NCI-H446 treated with DMSO at 0.1 percent for 48 hours (cell line): ENCODE data around the gene BICDL2.

Experiments
- DNase-seq: peaks from one replicate; lab custom pipeline; 2025; lab: John Stamatoyannopoulos, UW

BICDL2 gene

GRCh38 chr16:3025032-3026002 lies 11.4 kb downstream of the BICDL2 start:
- DNase-seq, result no peak

DNA sequence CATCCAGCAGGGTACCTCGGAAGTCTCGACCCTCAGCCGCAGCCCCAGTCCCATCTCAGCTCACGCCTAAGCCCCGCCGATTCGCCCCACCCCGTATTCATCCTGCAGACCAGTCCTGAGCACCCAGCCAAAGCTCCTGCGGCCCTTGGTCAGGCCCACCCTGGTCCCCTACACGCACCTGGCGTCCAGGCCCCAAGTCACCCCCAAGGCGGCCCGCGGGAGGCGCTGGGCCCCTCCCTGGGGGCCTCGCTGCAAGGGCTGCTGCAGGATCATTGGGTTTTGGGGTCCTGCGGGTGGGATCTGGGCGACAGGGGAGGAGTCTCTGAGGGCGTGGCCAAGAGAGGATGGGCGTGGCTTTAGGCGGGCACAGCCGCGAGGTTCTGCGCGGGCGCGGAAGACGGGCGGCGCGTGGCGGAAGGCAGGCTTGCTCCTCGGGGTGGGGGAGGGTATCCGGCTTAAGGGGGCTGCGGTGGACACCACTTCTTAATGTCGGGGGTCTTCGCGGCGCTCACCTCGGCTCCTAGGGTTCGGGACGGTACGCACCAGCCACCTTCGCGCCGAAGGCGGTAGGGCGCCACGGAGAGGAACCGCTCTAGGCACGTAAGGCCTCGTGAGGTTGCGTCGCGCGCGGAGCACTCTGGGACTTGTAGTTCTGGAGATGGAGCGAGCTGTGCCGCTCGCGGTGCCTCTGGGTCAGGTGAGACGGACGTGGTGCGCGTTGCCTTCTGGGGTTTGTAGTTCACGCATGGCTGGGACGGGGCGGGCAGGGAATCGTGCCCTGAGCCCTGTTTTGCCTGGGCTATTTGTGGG lies 12.9 kb downstream of the BICDL2 start, which contains the start of the genes HCFC1R1 and THOC6:
HCFC1R1 (minus strand) TSS at position 274 of the 810 bp plus-strand sequence; CDS start at position 273, 1 bp downstream.
THOC6 (plus strand) TSS at position 367 of the 810 bp plus-strand sequence; CDS start at position 659, 292 bp downstream.
- peak; percentile 94 for DNase-seq

DNA sequence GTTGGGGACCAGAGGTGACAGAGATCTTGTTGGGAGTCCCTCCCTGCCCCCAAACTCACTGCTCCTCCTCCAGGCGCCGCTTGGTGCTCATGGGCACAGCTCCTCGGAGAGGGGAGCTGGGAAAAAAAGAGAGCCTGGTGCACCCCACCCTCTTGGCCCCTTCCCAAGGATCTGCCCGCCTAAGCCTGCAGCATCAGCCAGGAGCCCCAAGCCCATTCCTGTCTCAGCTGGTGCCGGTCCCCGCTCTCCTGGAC lies 13.4 kb downstream of the BICDL2 start:
- peak; percentile 46 for DNase-seq

GRCh38 chr16:3022684-3023414 lies 13.9 kb downstream of the BICDL2 start:
- DNase-seq, result no peak

DNA sequence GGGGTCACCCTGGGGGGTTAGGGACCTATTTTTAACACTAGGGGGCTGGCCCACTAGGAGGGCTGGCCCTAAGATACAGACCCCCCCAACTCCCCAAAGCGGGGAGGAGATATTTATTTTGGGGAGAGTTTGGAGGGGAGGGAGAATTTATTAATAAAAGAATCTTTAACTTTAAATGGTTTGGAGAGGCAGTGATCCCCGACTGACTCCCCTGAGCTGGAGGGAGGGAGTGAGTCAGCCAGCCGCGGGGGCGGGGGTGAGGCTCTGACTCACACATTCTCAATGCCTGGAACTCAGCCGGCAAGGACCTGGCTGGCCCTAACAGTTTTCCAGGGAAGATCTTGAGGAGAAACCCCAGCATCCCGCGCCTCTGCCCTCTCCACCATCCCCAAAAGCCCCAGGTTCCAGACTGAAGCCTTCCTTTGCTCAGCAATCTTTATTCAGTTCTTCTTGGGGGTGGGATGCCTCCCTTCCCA lies 14.5 kb downstream of the BICDL2 start:
- DNase-seq, result peak; percentile 76

DNA sequence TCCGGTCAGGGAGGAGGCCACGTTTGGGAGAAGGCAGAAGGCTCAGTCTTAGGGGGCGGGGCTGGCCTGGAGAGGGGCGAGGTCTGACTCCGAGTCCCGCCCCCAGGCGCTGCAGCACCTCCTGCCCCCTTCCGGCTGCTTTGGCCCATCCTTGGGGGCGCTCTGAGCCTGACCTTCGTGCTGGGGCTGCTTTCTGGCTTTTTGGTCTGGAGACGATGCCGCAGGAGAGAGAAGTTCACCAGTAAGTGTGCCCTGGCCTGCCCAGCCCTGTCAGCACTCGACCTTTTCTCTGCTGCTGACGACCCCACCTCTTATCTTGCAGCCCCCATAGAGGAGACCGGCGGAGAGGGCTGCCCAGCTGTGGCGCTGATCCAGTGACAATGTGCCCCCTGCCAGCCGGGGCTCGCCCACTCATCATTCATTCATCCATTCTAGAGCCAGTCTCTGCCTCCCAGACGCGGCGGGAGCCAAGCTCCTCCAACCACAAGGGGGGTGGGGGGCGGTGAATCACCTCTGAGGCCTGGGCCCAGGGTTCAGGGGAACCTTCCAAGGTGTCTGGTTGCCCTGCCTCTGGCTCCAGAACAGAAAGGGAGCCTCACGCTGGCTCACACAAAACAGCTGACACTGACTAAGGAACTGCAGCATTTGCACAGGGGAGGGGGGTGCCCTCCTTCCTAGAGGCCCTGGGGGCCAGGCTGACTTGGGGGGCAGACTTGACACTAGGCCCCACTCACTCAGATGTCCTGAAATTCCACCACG lies 15.1 kb downstream of the BICDL2 start:
- DNase-seq, result peak; percentile 42

- peak; percentile 56 for DNase-seq
Measured at GRCh38 chr16:3020604-3021448, 15.9 kb downstream of the BICDL2 start.

- peak; percentile 48 for DNase-seq
Measured at GRCh38 chr16:3020247-3020603, 16.5 kb downstream of the BICDL2 start, which contains the start of gene TNFRSF12A. TNFRSF12A (plus strand) TSS chr16:3020368; CDS start chr16:3020398, 30 bp downstream.

- DNase-seq, result no peak
Measured at GRCh38 chr16:3019594-3020246, 17.0 kb downstream of the BICDL2 start.

DNA sequence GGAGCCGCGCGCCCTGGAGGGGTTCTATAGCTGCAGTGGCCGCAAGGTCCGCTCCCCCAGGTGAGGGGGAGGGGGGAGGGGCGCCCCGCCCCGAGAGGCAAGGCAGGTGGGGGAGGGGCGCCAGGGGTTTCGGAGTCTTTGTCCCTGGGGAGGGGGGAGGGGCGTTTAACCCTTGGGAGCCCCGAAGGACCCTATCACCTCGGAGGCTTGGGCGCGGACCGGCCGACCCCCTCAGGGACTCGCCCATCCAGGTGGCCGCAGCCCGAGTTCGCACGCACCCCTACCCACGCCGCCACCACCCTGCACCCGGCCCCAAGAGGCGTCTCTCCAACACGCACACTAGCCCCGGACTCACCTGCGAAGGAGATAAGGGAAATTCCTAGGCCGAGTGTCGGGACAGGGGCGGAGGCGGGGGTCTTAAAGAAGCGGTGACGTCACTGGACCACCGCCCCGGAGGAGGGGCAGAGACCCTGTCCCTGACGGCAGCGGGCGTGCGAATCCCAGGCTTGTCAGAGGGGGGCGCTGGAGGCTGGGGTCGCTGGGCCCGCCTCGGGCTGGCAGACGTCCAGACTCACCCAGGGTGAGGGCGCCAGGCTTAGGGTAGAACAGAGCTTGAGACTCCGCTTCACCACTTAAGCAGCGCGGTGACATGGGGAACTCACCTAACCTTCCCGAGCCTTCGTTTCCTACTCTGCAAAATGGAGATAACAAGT lies 18.8 kb downstream of the BICDL2 start, which contains the start of gene CLDN6:
CLDN6 (minus strand) TSS at position 390 of the 713 bp plus-strand sequence. CDS start 2,162 bp downstream, outside the sequence.
- no peak for DNase-seq

- DNase-seq, result no peak
Measured at GRCh38 chr16:3017344-3017743, 19.4 kb downstream of the BICDL2 start.

DNA sequence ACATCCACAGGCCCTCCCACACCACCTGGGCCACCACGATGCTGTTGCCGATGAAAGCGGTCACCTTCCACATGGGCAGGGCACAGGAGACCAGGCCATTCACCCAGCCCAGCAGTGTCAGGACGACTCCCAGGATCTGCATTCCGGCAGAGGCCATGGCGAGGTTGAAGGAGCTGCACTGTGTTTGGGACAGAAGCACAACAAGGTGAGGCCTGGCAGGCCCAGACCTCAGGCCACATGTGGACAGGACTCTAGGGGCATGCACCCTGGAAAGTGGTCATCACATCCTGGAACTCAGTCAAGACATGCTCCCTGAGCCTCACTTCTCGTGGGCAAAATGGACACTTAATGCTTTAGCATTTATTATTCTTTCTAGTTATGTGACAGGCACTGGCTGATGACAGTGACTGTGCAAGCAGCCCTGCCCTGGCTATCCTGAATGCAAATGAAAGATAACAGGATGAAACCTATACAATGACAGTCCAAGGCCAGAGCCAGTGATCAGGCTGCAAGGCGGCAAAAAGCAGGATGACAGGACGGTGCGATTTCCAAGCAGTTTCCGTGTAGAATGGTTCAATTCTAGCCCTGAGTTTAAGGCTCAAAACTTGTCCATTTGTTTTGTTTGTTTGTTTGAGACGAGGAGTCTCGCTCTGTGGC lies 20.8 kb downstream of the BICDL2 start:
- no peak for DNase-seq

DNA sequence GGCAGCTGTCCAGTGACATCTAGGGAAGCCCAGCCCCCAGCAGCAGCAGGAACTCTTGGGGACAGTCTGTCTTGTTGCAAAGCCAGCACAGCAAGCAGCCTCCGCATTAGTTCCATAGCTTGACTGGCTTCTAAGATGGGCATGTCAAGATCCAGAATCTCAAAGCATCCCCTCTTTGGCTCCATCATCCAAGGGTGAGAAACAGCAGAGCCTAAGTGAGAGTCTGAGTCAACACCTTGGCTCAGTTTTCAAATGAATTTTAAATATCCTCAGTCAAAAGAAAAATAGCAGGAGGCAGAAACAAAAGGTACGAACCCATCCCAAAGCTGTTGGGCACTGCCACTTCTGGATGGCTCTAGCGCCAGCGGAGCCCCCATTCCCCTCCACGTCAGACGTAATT lies 21.8 kb downstream of the BICDL2 start:
- no peak for DNase-seq

GRCh38 chr16:3013998-3014690 lies 22.6 kb downstream of the BICDL2 start:
- DNase-seq, result no peak

DNA sequence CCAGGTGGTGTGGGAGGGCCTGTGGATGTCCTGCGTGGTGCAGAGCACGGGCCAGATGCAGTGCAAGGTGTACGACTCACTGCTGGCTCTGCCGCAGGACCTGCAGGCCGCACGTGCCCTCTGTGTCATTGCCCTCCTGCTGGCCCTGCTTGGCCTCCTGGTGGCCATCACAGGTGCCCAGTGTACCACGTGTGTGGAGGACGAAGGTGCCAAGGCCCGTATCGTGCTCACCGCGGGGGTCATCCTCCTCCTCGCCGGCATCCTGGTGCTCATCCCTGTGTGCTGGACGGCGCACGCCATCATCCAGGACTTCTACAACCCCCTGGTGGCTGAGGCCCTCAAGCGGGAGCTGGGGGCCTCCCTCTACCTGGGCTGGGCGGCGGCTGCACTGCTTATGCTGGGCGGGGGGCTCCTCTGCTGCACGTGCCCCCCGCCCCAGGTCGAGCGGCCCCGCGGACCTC lies 23.2 kb downstream of the BICDL2 start:
- no peak for DNase-seq

- DNase-seq, result no peak
Measured at GRCh38 chr16:3012828-3013420, 23.8 kb downstream of the BICDL2 start, which contains the start of gene CLDN9. CLDN9 (plus strand) TSS chr16:3012923; CDS start chr16:3013363, 440 bp downstream.

- no peak for DNase-seq
Measured at GRCh38 chr16:3012246-3012645, 24.5 kb downstream of the BICDL2 start.
